ENCODE measurements around the gene LHX5. TPM values are rescaled to one million over a fixed set of nuclear protein-coding genes. Genes with fewer than 3 reads are reported as not detected.

Gene LHX5
- total RNA-seq, 1 donor from 2014 or later: not detected

GRCh38 chr12:113465808-113466453 lies 5.7 kb downstream of the LHX5 start:
- no peak for DNase-seq (ENCODE audit: extremely low spot score, unreplicated experiment)
- no peak overlapping the region for H3K4me3 Mint-ChIP-seq (ENCODE audit: unreplicated experiment)
- H3K27me3 Mint-ChIP-seq (ENCODE audit: unreplicated experiment): peaks cover 64% of the 10 kb centered on the region

GRCh38 chr12:113464852-113465719 lies 6.6 kb downstream of the LHX5 start:
- no peak for DNase-seq (ENCODE audit: extremely low spot score, unreplicated experiment)
- H3K27me3 Mint-ChIP-seq (ENCODE audit: unreplicated experiment): peaks cover 60% of the 10 kb centered on the region
- H3K27ac Mint-ChIP-seq (ENCODE audit: unreplicated experiment): no peak overlapping the region
- no peak for TF ChIP-seq CTCF (IDR thresholded peaks at IDR 0.05)
- peaks cover 11% of the 10 kb centered on the region for H3K4me1 Mint-ChIP-seq (ENCODE audit: unreplicated experiment)
- no peak overlapping the region for H3K4me3 Mint-ChIP-seq (ENCODE audit: unreplicated experiment)
- H3K9me3 Mint-ChIP-seq (ENCODE audit: unreplicated experiment): no peaks in the 10 kb centered on the region
- H3K36me3 Mint-ChIP-seq (ENCODE audit: unreplicated experiment): no peaks in the 10 kb centered on the region

More at GRCh38 chr12:113465808-113466453, 5.7 kb downstream of the LHX5 start:
- TF ChIP-seq CTCF (IDR thresholded peaks at IDR 0.05): no peak
- no peak overlapping the region for H3K27ac Mint-ChIP-seq (ENCODE audit: unreplicated experiment)
- no peaks in the 10 kb centered on the region for H3K9me3 Mint-ChIP-seq (ENCODE audit: unreplicated experiment)
- H3K36me3 Mint-ChIP-seq (ENCODE audit: unreplicated experiment): no peaks in the 10 kb centered on the region
- peaks cover 14% of the 10 kb centered on the region for H3K4me1 Mint-ChIP-seq (ENCODE audit: unreplicated experiment)

- Mint-ChIP-seq H3K4me1 (ENCODE audit: unreplicated experiment) (peaks cover 11% of the 10 kb centered on the region), H3K4me3 (ENCODE audit: unreplicated experiment) (no peak overlapping the region), H3K27ac (ENCODE audit: unreplicated experiment) (no peak overlapping the region)
Observed at GRCh38 chr12:113464452-113464775, 7.3 kb downstream of the LHX5 start.

GRCh38 chr12:113463746-113464451 lies 7.8 kb downstream of the LHX5 start:
- TF ChIP-seq CTCF (IDR thresholded peaks at IDR 0.05): no peak
- peaks cover 54% of the 10 kb centered on the region for H3K27me3 Mint-ChIP-seq (ENCODE audit: unreplicated experiment)
- no peak overlapping the region for H3K4me3 Mint-ChIP-seq (ENCODE audit: unreplicated experiment)
- H3K36me3 Mint-ChIP-seq (ENCODE audit: unreplicated experiment): no peaks in the 10 kb centered on the region
- no peak overlapping the region for H3K27ac Mint-ChIP-seq (ENCODE audit: unreplicated experiment)
- DNase-seq (ENCODE audit: extremely low spot score, unreplicated experiment): no peak
- peaks cover 11% of the 10 kb centered on the region for H3K4me1 Mint-ChIP-seq (ENCODE audit: unreplicated experiment)
- H3K9me3 Mint-ChIP-seq (ENCODE audit: unreplicated experiment): no peaks in the 10 kb centered on the region

More at GRCh38 chr12:113464452-113464775, 7.3 kb downstream of the LHX5 start:
- TF ChIP-seq CTCF (IDR thresholded peaks at IDR 0.05): no peak
- H3K36me3 Mint-ChIP-seq (ENCODE audit: unreplicated experiment): no peaks in the 10 kb centered on the region
- H3K9me3 Mint-ChIP-seq (ENCODE audit: unreplicated experiment): no peaks in the 10 kb centered on the region
- no peak for DNase-seq (ENCODE audit: extremely low spot score, unreplicated experiment)
- peaks cover 54% of the 10 kb centered on the region for H3K27me3 Mint-ChIP-seq (ENCODE audit: unreplicated experiment)

Measured in osteocyte (in vitro differentiated cells).